ENCODE data around the gene THSD8.

GRCh38 chr19:12794971-12795381 is 6.9 kb upstream of the THSD8 start:
- no peak for TF ChIP-seq JUN (IDR thresholded peaks at IDR 0.05)
- TF ChIP-seq POLR2A (IDR thresholded peaks at IDR 0.05; ENCODE audit: low read length), result no peak

Measured in A549 (cell line).